HG03378 (cell line): ENCODE measurements around the gene FBXW12.

Source experiments
- ATAC-seq: cut with Tn5 transposase; IDR thresholded peaks from one replicate; pipeline ENCODE4 v1.9.1; 2021; ENCODE audit warnings: mild to moderate bottlenecking, moderate library complexity; ENCODE audit not compliant: unreplicated experiment

FBXW12 gene

DNA sequence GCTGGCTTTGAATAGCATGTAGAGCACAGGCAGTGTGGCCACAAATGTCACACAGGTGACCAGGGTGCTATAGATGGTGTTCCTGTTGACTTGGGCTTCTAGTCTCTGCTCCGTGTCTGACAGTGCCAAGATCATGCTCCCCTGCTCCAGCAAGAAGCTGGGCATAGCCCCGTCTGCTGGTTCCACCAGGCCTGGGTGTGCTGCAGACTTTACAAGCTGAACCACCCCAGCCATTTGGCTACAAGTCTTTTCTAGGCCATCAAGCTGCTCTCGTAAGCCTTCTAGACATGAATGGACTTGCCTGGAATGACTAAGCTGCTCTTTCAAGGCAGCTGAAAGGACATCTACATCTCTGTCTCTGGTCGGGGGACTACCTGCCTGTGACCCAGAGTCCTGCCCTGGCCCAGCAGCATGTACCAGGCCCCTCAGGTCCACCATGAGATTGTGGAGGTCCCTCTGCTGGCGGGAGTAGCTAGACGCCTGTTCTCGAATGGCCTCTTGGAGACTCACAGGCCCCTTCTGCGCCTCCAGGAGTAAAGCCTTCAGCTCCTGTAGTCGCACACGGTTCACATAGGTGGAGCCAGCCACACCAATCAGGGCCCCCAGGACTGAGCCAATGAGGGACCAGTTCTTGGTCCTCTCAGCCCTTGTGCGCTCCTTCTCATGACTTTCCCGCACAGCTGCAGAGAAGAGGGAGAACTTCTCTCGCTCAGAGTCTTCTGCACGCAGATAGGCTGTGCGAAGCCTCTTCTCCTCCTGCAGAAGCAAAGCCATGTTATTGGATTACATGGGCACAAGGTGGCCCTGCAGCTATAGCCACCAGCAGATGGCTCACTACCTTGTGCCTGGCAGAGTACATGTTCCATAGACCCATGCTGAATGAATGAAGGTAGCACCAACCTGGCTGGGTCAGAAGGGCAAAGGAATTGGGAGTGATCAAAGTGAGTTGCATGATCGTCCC, 60.7 kb downstream of the FBXW12 start:
- ATAC-seq: no peak

- no peak for ATAC-seq
Observed at GRCh38 chr3:48433472-48434118, 61.6 kb downstream of the FBXW12 start.

- ATAC-seq: no peak
Observed at GRCh38 chr3:48434591-48435222, 62.7 kb downstream of the FBXW12 start.

- no peak for ATAC-seq
Observed at GRCh38 chr3:48435223-48435595, 63.2 kb downstream of the FBXW12 start.

DNA sequence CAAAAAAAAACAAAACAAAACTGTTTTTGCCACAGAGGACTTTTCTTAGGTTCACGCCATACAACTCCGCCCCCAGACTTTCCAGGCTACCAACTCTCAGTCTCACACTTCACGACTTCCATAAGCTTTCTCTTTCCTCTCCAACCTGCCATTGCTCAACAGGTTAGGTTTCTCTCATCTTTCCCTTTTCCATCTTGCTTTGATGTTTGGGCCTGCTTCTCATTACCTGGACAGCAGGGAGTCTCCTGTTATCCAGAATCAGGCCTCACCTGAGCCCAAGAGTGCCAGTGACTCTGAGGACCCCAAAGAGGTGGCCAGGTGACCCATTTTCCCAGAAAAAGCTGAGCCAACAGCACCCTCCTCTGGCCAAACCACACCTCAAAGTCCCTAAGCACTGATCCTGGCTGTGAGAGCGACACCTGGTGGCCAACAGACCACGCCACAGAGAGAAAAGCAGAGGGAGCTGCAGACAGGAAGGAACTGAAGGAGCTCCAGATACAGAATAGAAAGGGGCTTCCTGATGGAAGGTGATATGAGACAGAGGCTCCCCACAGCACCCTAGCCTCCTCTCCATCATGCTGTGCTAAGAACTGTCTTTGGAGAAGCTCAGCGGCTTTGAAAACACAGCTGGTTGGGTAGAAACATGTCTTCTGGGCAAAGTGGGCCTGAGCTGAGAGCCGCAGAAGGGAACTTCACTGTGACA, 63.9 kb downstream of the FBXW12 start:
- no peak for ATAC-seq

DNA sequence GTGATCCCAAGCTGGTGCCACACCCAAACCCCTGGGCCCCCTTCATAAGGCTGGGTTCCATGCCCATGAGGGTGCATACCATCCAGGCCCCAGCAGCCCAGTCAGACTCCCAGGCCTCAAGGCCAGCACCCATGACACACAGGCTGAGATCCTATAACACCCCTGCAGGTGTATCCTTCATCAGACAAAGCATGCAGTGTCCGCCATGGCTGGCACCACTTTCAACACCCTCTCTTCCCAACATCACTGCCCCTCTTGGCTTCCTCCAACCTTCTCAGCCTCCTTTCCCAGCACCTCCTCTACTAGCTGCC, 64.4 kb downstream of the FBXW12 start:
- ATAC-seq: no peak

DNA sequence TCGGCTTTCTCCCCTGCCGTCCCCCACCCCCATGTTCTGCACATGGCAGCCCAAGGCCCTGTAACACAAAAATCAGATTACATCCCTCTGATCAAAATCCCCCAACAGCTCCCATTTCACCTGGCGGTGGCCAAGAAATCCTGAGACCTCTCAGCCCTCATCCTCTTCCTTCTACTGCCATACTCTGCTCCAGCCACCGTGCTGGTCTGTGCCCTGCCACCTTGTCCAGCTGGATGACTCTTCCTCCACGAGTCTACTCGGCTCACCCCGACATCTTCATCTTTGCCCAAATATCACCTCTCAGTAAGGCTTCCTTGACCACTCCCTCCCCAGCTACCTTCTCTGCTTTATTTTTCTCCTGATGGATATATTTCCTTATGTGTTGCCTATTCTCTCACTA, 64.8 kb downstream of the FBXW12 start:
- no peak for ATAC-seq

- ATAC-seq: no peak
Observed at GRCh38 chr3:48437812-48438211, 65.8 kb downstream of the FBXW12 start.

GRCh38 chr3:48439820-48440589, 68.0 kb downstream of the FBXW12 start, which contains the start of the genes CCDC51 and TMA7:
Gene CCDC51 (minus strand): TSS chr3:48440119. CDS start chr3:48435128, 4,991 bp downstream.
Gene TMA7 (plus strand): TSS chr3:48440257. CDS start chr3:48440297, 40 bp downstream.
- ATAC-seq: peak; percentile 89

- no peak for ATAC-seq
Observed at GRCh38 chr3:48440590-48440958, 68.6 kb downstream of the FBXW12 start.

GRCh38 chr3:48441940-48442339, 69.9 kb downstream of the FBXW12 start:
- no peak for ATAC-seq
